CD4-positive, alpha-beta T cell treated with Interleukin-10 for 1 hour (primary cell): ENCODE data around the gene TOM1L2.

Source experiments
- DNase-seq: peaks from one replicate; pipeline ENCODE4 v3.0.0-alpha.2; 2020

TOM1L2 gene

GRCh38 chr17:17868641-17869522 is 103.3 kb downstream of the TOM1L2 start:
- no peak for DNase-seq

GRCh38 chr17:17866897-17867296 is 105.3 kb downstream of the TOM1L2 start:
- no peak for DNase-seq

GRCh38 chr17:17866425-17866824 is 105.8 kb downstream of the TOM1L2 start:
- DNase-seq, result no peak

GRCh38 chr17:17865035-17865434 is 107.2 kb downstream of the TOM1L2 start:
- DNase-seq, result no peak

- no peak for DNase-seq
These were observed 111.5 kb downstream of the TOM1L2 start for GRCh38 chr17:17860766-17861107.

GRCh38 chr17:17859909-17860765 is 112.1 kb downstream of the TOM1L2 start:
- DNase-seq, result peak; percentile 81

- no peak for DNase-seq
These were observed 114.7 kb downstream of the TOM1L2 start for GRCh38 chr17:17857496-17857895.

GRCh38 chr17:17856386-17856785 is 115.8 kb downstream of the TOM1L2 start:
- no peak for DNase-seq

GRCh38 chr17:17855976-17856375 is 116.2 kb downstream of the TOM1L2 start:
- no peak for DNase-seq

- no peak for DNase-seq
These were observed 118.3 kb downstream of the TOM1L2 start for GRCh38 chr17:17853811-17854447.

GRCh38 chr17:17852930-17853329 is 119.3 kb downstream of the TOM1L2 start:
- no peak for DNase-seq

- DNase-seq, result no peak
These were observed 120.8 kb downstream of the TOM1L2 start for GRCh38 chr17:17851103-17852002.

- DNase-seq, result peak; percentile 86
These were observed 122.3 kb downstream of the TOM1L2 start for GRCh38 chr17:17849845-17850373.

GRCh38 chr17:17849147-17849820 is 122.9 kb downstream of the TOM1L2 start:
- DNase-seq, result peak; percentile 91

GRCh38 chr17:17848311-17849082 is 123.7 kb downstream of the TOM1L2 start:
- no peak for DNase-seq

- DNase-seq, result no peak
These were observed 124.5 kb downstream of the TOM1L2 start for GRCh38 chr17:17847726-17848125.

- DNase-seq, result no peak
These were observed 125.0 kb downstream of the TOM1L2 start for GRCh38 chr17:17847118-17847689.

GRCh38 chr17:17846645-17847044 is 125.6 kb downstream of the TOM1L2 start:
- no peak for DNase-seq

- DNase-seq, result no peak
These were observed 126.2 kb downstream of the TOM1L2 start for GRCh38 chr17:17846003-17846402.

GRCh38 chr17:17845046-17845775 is 127.0 kb downstream of the TOM1L2 start:
- no peak for DNase-seq
